H1 (cell line): ENCODE data around the gene SAA1. TPM values are rescaled to one million over a fixed set of nuclear protein-coding genes. Genes with fewer than 3 reads are reported as not detected.

Experiments used
- CTCF ChIA-PET: fragments of 300-600 bp; sonication (Branson Sonifier 250); formaldehyde crosslinking; loops from one replicate; lab custom pipeline; 2021; ENCODE audit not compliant: partially characterized antibody; lab: Charles Lee
- POLR2A ChIA-PET: fragments of 300-600 bp; sonication (Branson Sonifier 250); formaldehyde crosslinking; loops from one replicate; lab custom pipeline; 2021; ENCODE audit warnings: inconsistent platforms; ENCODE audit not compliant: partially characterized antibody; lab: Charles Lee
- DNase-seq, 2 experiments: peaks; one replicate each; pipeline versions ENCODE4 v3.0.0 to v3.0.0-alpha.2; 2010 to 2022; ENCODE audit warnings: low spot score in 2 of 2, low read depth in 1 of 2, mixed read lengths in 1 of 2
- FAIRE-seq: peaks from 2 replicates; lab custom pipeline; 2011; peaks lifted over from hg19 to GRCh38; lab: Jason Lieb, UNC
- H2AFZ ChIP-seq: 2 replicates; pipeline ENCODE4 v1.8.1; 2012; ENCODE audit warnings: low read length, inconsistent platforms
- H2AK5ac ChIP-seq: 2 replicates; pipeline ENCODE4 v1.6.1; 2013; ENCODE audit warnings: low read depth, low read length
- H2BK120ac ChIP-seq: replicated peaks from 2 replicates; pipeline ENCODE3; 2013; ENCODE audit warnings: low read depth, low read length, inconsistent platforms
- H2BK12ac ChIP-seq: 2 replicates; pipeline ENCODE4 v1.6.1; 2013; ENCODE audit warnings: low read depth, low read length
- H2BK15ac ChIP-seq: 2 replicates; pipeline ENCODE4 v1.6.1; 2013; ENCODE audit warnings: low read length
- H2BK20ac ChIP-seq: 2 replicates; pipeline ENCODE4 v1.6.1; 2013; ENCODE audit warnings: low read length
- H2BK5ac ChIP-seq: 2 replicates; pipeline ENCODE4 v1.6.1; 2013; ENCODE audit warnings: low read depth, low read length
- H3K14ac ChIP-seq: 2 replicates; pipeline ENCODE4 v1.6.1; 2013; ENCODE audit warnings: inconsistent platforms; ENCODE audit not compliant: insufficient read length
- H3K18ac ChIP-seq: 2 replicates; pipeline ENCODE4 v1.6.1; 2013; ENCODE audit warnings: low read length; ENCODE audit errors: extremely low read depth
- H3K23ac ChIP-seq: 2 replicates; pipeline ENCODE4 v1.6.1; 2013; ENCODE audit warnings: inconsistent platforms; ENCODE audit not compliant: insufficient read length
- H3K23me2 ChIP-seq: 2 replicates; pipeline ENCODE4 v1.6.1; 2013; ENCODE audit warnings: low read depth, low read length
- H3K27ac ChIP-seq: 2 replicates; pipeline ENCODE4 v1.6.1; 2011; ENCODE audit warnings: low read depth, low read length, inconsistent platforms
- H3K27me3 ChIP-seq, 4 experiments: replicated peaks in 1 of 4; 1 replicate in 1 of 4; 2 replicates in 3 of 4; pipeline versions ENCODE4 v1.6.1 to v1.8.1; 2011 to 2013; ENCODE audit warnings: low read length in 3 of 4, mild to moderate bottlenecking in 3 of 4, inconsistent platforms in 2 of 4, mixed read lengths in 2 of 4, moderate library complexity in 1 of 4; ENCODE audit not compliant: control insufficient read depth in 3 of 4, insufficient read depth in 3 of 4; ENCODE audit errors: extremely low read depth in 1 of 4
- H3K36me3 ChIP-seq, 4 experiments: 2 replicates each; pipeline versions ENCODE4 v1.6.1 to v1.8.1; 2011 to 2013; ENCODE audit warnings: mild to moderate bottlenecking in 4 of 4, low read length in 3 of 4, moderate library complexity in 2 of 4, control low read depth in 1 of 4, inconsistent platforms in 1 of 4; ENCODE audit not compliant: insufficient read depth in 4 of 4, control insufficient read depth in 2 of 4
- H3K4ac ChIP-seq: replicated peaks from 2 replicates; pipeline ENCODE3; 2013; ENCODE audit warnings: low read length, low read depth, mixed read lengths, inconsistent platforms; ENCODE audit not compliant: insufficient read length
- H3K4me1 ChIP-seq, 4 experiments: replicated peaks in 1 of 4; 1 replicate in 1 of 4; 2 replicates in 3 of 4; pipeline versions ENCODE4 v1.6.1 to v1.8.1; 2011 to 2013; ENCODE audit warnings: low read length in 3 of 4, inconsistent platforms in 2 of 4, mixed read lengths in 1 of 4; ENCODE audit not compliant: insufficient read depth in 4 of 4, control insufficient read depth in 3 of 4
- H3K4me2 ChIP-seq, 2 experiments: 2 replicates each; pipeline versions ENCODE4 v1.6.1 to v1.8.1; 2011 to 2013; ENCODE audit warnings: low read depth in 2 of 2, low read length in 2 of 2, control low read depth in 1 of 2, inconsistent platforms in 1 of 2, mild to moderate bottlenecking in 1 of 2; ENCODE audit not compliant: insufficient read depth in 1 of 2
- H3K4me3 ChIP-seq, 4 experiments: fragments of 200-600, 300-600 bp in 1 of 4; sonication (generic), shearing (Covaris generic), sonication (Bioruptor Twin) in 1 of 4; 2 replicates each; pipeline versions ENCODE4 v1.5.1 to v1.8.1; 2011 to 2016; ENCODE audit warnings: low read length in 4 of 4, low read depth in 3 of 4, control low read depth in 2 of 4, inconsistent platforms in 2 of 4, mild to moderate bottlenecking in 2 of 4, mixed read lengths in 1 of 4, moderate library complexity in 1 of 4; ENCODE audit not compliant: insufficient read depth in 2 of 4; ENCODE audit errors: extremely low read depth in 1 of 4
- H3K56ac ChIP-seq: replicated peaks from 2 replicates; pipeline ENCODE3; 2013; ENCODE audit warnings: low read depth, mild to moderate bottlenecking, mixed read lengths, low read length, inconsistent platforms; ENCODE audit not compliant: insufficient read length
- H3K79me1 ChIP-seq: 2 replicates; pipeline ENCODE4 v1.6.1; 2013; ENCODE audit warnings: low read depth, low read length, control low read depth
- H3K79me2 ChIP-seq, 2 experiments: 2 replicates each; pipeline versions ENCODE4 v1.6.1 to v1.8.1; 2012 to 2013; ENCODE audit warnings: low read length in 2 of 2, mild to moderate bottlenecking in 2 of 2, inconsistent platforms in 1 of 2; ENCODE audit not compliant: insufficient read depth in 2 of 2, control insufficient read depth in 1 of 2
- H3K9ac ChIP-seq, 4 experiments: replicated peaks in 1 of 4; 1 replicate in 1 of 4; 2 replicates in 3 of 4; pipeline versions ENCODE4 v1.6.1 to v1.8.1; 2011 to 2013; ENCODE audit warnings: low read depth in 3 of 4, low read length in 3 of 4, control low read depth in 2 of 4, mild to moderate bottlenecking in 2 of 4, moderate library complexity in 2 of 4, inconsistent platforms in 1 of 4; ENCODE audit errors: extremely low read depth in 1 of 4
- H3K9me3 ChIP-seq, 2 experiments: 2 replicates each; pipeline versions ENCODE4 v1.6.1 to v1.8.1; 2012 to 2013; ENCODE audit warnings: mild to moderate bottlenecking in 2 of 2, moderate library complexity in 2 of 2, control low read depth in 1 of 2, inconsistent platforms in 1 of 2, low read depth in 1 of 2, low read length in 1 of 2, mixed read lengths in 1 of 2; ENCODE audit not compliant: insufficient read depth in 2 of 2
- H4K20me1 ChIP-seq, 2 experiments: replicated peaks in 1 of 2; 2 replicates each; pipeline versions ENCODE3 to v1.8.1; 2011 to 2013; ENCODE audit warnings: inconsistent platforms in 2 of 2, low read length in 2 of 2, mild to moderate bottlenecking in 1 of 2; ENCODE audit not compliant: insufficient read depth in 2 of 2, control insufficient read depth in 1 of 2
- H4K5ac ChIP-seq: 2 replicates; pipeline ENCODE4 v1.6.1; 2013; ENCODE audit warnings: low read length, low read depth, mixed read lengths, inconsistent platforms; ENCODE audit not compliant: insufficient read length
- H4K8ac ChIP-seq: 2 replicates; pipeline ENCODE4 v1.8.0; 2013; ENCODE audit warnings: mild to moderate bottlenecking, moderate library complexity, low read length, inconsistent platforms; ENCODE audit not compliant: insufficient read depth; ENCODE audit errors: extremely low read depth
- H4K91ac ChIP-seq: replicated peaks from 2 replicates; pipeline ENCODE3; 2013; ENCODE audit warnings: low read length, mixed read lengths, inconsistent platforms; ENCODE audit not compliant: insufficient read length
- CBX5 ChIP-seq: fragments of 300-800, 300-1000 bp; sonication (generic); IDR thresholded peaks from 2 replicates; pipeline ENCODE4 v1.7.1; 2016; ENCODE audit warnings: antibody characterized with exemption, low read length, low read depth
- CEBPB ChIP-seq: IDR thresholded peaks from 2 replicates; pipeline ENCODE4 v1.6.1; 2012; ENCODE audit warnings: low read depth, low read length
- CREB1 ChIP-seq: IDR thresholded peaks from 2 replicates; pipeline ENCODE4 v1.6.1; 2012; ENCODE audit warnings: inconsistent platforms
- CTBP2 ChIP-seq: IDR thresholded peaks from 2 replicates; pipeline ENCODE4 v1.7.0; 2011; ENCODE audit warnings: borderline replicate concordance, mild to moderate bottlenecking, moderate library complexity, mixed read lengths, low read length; ENCODE audit not compliant: insufficient read depth, insufficient read length
- EZH2 ChIP-seq: fragments of 200-600 bp; sonication (generic); IDR thresholded peaks from 2 replicates; pipeline ENCODE4 v1.7.1; 2012; ENCODE audit warnings: low read depth, mild to moderate bottlenecking, moderate library complexity, low read length, inconsistent platforms; ENCODE audit not compliant: severe bottlenecking
- GTF2F1 ChIP-seq: IDR thresholded peaks from 2 replicates; pipeline ENCODE4 v1.6.1; 2012; ENCODE audit warnings: low read depth, low read length, improper control_type of control experiment, borderline replicate concordance
- JUND ChIP-seq: IDR thresholded peaks from 2 replicates; pipeline ENCODE4 v1.6.1; 2011; ENCODE audit warnings: mild to moderate bottlenecking, improper control_type of control experiment, low read length
- RFX5 ChIP-seq: IDR thresholded peaks from 2 replicates; pipeline ENCODE4 v1.6.1; 2011; ENCODE audit warnings: low read depth, low read length, improper control_type of control experiment, borderline replicate concordance
- RXRA ChIP-seq: IDR thresholded peaks from 2 replicates; pipeline ENCODE4 v1.6.1; 2011; ENCODE audit warnings: low read depth, mild to moderate bottlenecking, low read length, moderate library complexity; ENCODE audit not compliant: insufficient read depth
- SIX5 ChIP-seq: IDR thresholded peaks from 2 replicates; pipeline ENCODE4 v1.6.1; 2011; ENCODE audit warnings: mild to moderate bottlenecking, low read depth, low read length
- SP1 ChIP-seq: IDR thresholded peaks from 2 replicates; pipeline ENCODE4 v1.6.1; 2011; ENCODE audit warnings: low read depth, low read length
- SRF ChIP-seq: IDR thresholded peaks from 2 replicates; pipeline ENCODE4 v1.6.1; 2011; ENCODE audit warnings: mild to moderate bottlenecking, low read depth, low read length, moderate library complexity
- WGBS, 2 experiments: shearing (Covaris generic) in 1 of 2; methylation state at CpG; one replicate each; pipeline versions ENCODE4 v1.1.6 to v1.1.7; 2013 to 2015; ENCODE audit warnings: low lambda C conversion rate in 2 of 2, mixed read lengths in 2 of 2, inconsistent platforms in 1 of 2, low coverage in 1 of 2, missing lambda C conversion rate in 1 of 2; ENCODE audit not compliant: insufficient replicate concordance in 2 of 2, insufficient coverage in 1 of 2, insufficient read length in 1 of 2; ENCODE audit errors: extremely low coverage in 1 of 2, missing lambda C conversion rate in 1 of 2; 5-methylcytosine and 5-hydroxymethylcytosine counted together
- polyA plus RNA-seq, 7 experiments: library from polyadenylated mRNA; depleted of rRNA in 3 of 7; stranded (reverse) in 5 of 7; unstranded in 2 of 7; fragments of >200 nt in 5 of 7; fragments of 200-250 nt in 2 of 7; gene quantifications; 1 replicate in 5 of 7; 2 replicates in 1 of 7; 4 replicates in 1 of 7; pipeline versions ENCODE4 v1.2.1 to v1.2.3, GENCODE V29; 2011 to 2013; ENCODE audit warnings: missing spikeins in 2 of 7, mixed read lengths in 2 of 7
- total RNA-seq: library from RNA; stranded (reverse); fragmentation: NEBNext Ultra II Directional; extraction: Animal tissue kit (Norgen Biotek cat#: 25700); gene quantifications from 2 replicates; pipeline ENCODE4 v1.2.1, GENCODE V29; 2021

Gene SAA1
- total and polyA plus RNA-seq, 2 of the 8 experiments (the other 6 are each of a cell fraction or from before 2014, with no cell fraction given): 0.41 TPM; not detected in 1

DNA sequence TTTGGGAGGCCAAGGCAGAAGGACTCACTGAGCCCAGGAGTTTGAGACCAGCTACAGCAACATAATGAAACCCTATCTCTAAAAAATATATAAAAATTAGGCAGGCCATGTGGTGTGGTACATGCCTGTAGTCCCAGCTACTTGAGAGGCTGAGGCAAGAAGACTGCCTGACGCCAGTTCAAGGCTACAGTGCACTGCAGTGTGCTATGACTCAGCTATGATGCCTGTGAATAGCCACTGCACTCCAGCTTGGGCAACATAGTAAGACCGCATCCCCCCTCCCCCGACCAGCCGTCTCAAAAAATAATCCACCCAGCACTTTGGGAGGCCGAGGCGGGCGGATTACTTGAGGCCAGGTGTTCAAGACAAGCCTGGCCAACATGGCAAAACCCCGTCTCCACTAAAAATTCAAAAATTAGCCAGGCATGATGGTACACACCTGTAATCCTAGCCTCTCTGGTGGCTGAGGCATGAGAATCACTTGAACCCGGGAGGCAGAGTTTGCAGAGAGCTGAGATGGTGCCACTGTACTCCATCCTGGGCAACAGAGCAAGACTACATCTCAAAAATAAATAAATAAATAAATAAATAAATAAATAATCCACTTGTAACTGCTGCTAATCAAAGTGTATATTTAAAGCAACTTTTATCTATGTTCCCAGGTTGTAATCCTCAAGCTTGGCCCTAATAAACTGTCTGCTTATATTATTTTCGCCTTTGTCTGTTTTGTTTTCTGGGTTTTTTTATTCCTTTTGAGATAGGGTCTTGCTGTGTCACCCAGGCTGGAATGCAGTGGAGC is 48.1 kb downstream of the SAA1 start:
- no peak overlapping the region for H3K56ac ChIP-seq
- H3K9me3 ChIP-seq: no peaks in the 10 kb centered on the region
- no peak overlapping the region for H3K23ac ChIP-seq
- no peak overlapping the region for H3K4me3 ChIP-seq
- H3K79me1 ChIP-seq: peaks cover 12% of the 10 kb centered on the region; the same call in 1 of the 2 replicates
- no peak overlapping the region for H2AK5ac ChIP-seq
- no peaks in the 10 kb centered on the region; the same call in 1 of the 2 replicates for H3K23me2 ChIP-seq
- H3K4me2 ChIP-seq: no peak overlapping the region
- peaks cover 0 to 49% of the 10 kb centered on the region in 2 experiments; a peak in 2 of 4 replicates for H3K79me2 ChIP-seq
- no peak overlapping the region for H2BK5ac ChIP-seq
- no peak overlapping the region for H4K5ac ChIP-seq
- no peak overlapping the region for H2BK12ac ChIP-seq
- TF ChIP-seq SRF: no peak
- no peak for TF ChIP-seq SIX5
- TF ChIP-seq CTBP2: no peak
- no peak for TF ChIP-seq GTF2F1
- TF ChIP-seq JUND: no peak
- TF ChIP-seq SP1: no peak
- no peak for TF ChIP-seq RFX5
- TF ChIP-seq EZH2: no peak
- no peak for TF ChIP-seq CEBPB
- no peak for TF ChIP-seq CBX5
- TF ChIP-seq CREB1: no peak
- no peak for TF ChIP-seq RXRA
- no peak overlapping the region for H4K91ac ChIP-seq
- H3K27ac ChIP-seq: 0 out of 2 replicates have a peak overlapping the region, but pooled peaks have one; percentile 12
- no peak for FAIRE-seq
- H3K36me3 ChIP-seq: peaks cover 3 to 22% (median 13%) of the 10 kb centered on the region in 4 experiments; a peak in 7 of 8 replicates
- peaks cover 0 to 2% of the 10 kb centered on the region in 2 experiments for H4K20me1 ChIP-seq
- H3K27me3 ChIP-seq: no peaks in the 10 kb centered on the region
- no peak overlapping the region for H3K4ac ChIP-seq
- no peak overlapping the region for H2BK15ac ChIP-seq
- CTCF ChIA-PET: interaction anchor here (1.3 to 1.8 kb wide), 2 partner anchors 199 kb away, joined by 4 to 9 read pairs; no protein-coding TSS in a partner anchor
- no peak overlapping the region for H3K14ac ChIP-seq
- POLR2A ChIA-PET: interaction anchor here (0.8 to 1.1 kb wide), 3 partner anchors 19 to 199 kb away, joined by 3 to 4 read pairs (median 3); no protein-coding TSS in a partner anchor
- H3K9ac ChIP-seq: no peak overlapping the region
- H3K18ac ChIP-seq: no peak overlapping the region
- DNase-seq: no peak
- WGBS, 2 experiments: 90% methylated on average over 10 of the region's 10 CpGs; no CpG with 5 or more reads in 1 of the 2 experiments
- no peak overlapping the region for H2BK120ac ChIP-seq
- H2AFZ ChIP-seq: no peak overlapping the region
- no peak overlapping the region for H4K8ac ChIP-seq
- no peaks in the 10 kb centered on the region for H3K4me1 ChIP-seq
- H2BK20ac ChIP-seq: no peak overlapping the region
